ENCODE data around the gene PDLIM4. TPM values are rescaled to one million over a fixed set of nuclear protein-coding genes. Genes with fewer than 3 reads are reported as not detected.

PDLIM4 gene
- polyA plus RNA-seq, 1 experiment: 31.0 TPM

DNA sequence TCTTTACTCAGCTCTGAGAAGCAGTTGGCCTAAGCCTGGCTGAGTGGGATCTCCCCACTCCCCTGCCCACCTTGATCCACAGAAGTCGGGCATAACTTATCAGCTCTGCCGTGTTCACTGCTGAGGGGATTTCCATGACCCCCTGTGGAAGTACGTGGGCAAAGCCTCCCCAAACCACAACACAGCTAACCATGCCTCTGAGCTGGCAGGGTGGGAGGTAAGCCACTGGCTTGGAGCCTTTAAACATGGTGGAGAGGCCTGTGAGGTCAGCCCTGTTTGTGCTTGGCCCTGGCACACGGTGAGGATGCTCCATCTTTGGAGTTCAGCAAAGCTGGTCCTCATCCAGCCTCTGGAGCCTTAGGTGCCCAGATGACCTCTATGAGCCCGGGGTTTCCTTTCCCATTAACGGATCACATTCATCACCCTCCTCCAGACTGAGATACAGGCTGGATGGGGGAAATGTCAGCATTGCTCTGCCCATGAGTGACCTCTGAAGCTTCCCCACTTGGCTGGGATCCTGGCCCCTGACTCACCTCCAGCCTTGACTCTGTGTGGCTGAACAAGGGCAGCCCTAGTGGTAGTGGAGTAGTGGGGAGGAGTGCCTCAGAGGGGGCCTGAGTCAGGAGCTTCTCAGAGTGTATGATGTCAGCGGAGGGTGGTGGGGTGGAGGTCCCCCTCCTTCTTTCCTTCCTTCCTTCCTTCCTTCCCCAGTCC, 6.2 kb downstream of the PDLIM4 start:
- Histone ChIP-seq H3K36me3 (ENCODE audit: control insufficient read depth, insufficient read depth, low read length) (peaks cover 5% of the 10 kb centered on the region), H3K27me3 (ENCODE audit: control insufficient read depth, insufficient read depth, low read length) (no peaks in the 10 kb centered on the region), H3K4me3 (ENCODE audit: low read depth, low read length) (no peak overlapping the region)
- ChIA-PET CTCF (interaction anchor here (1.0 to 5.7 kb wide), 8 partner anchors 9 to 197 kb away, joined by 3 to 42 read pairs (median 6); partner anchors contain the start of gene SLC22A4), POLR2A (interaction anchor here (0.7 kb wide), 1 partner anchor 21 kb away, joined by 3 read pairs; no protein-coding TSS in a partner anchor)
- TF ChIP-seq, protein P1, sequence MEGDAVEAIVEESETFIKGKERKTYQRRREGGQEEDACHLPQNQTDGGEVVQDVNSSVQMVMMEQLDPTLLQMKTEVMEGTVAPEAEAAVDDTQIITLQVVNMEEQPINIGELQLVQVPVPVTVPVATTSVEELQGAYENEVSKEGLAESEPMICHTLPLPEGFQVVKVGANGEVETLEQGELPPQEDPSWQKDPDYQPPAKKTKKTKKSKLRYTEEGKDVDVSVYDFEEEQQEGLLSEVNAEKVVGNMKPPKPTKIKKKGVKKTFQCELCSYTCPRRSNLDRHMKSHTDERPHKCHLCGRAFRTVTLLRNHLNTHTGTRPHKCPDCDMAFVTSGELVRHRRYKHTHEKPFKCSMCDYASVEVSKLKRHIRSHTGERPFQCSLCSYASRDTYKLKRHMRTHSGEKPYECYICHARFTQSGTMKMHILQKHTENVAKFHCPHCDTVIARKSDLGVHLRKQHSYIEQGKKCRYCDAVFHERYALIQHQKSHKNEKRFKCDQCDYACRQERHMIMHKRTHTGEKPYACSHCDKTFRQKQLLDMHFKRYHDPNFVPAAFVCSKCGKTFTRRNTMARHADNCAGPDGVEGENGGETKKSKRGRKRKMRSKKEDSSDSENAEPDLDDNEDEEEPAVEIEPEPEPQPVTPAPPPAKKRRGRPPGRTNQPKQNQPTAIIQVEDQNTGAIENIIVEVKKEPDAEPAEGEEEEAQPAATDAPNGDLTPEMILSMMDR (IDR thresholded peaks at IDR 0.05; ENCODE audit: insufficient read depth, low read depth, low read length): peak; percentile 27; the same call in 1 of the 2 replicates
- DNase-seq (ENCODE audit: low read depth): peak; percentile 63

DNA sequence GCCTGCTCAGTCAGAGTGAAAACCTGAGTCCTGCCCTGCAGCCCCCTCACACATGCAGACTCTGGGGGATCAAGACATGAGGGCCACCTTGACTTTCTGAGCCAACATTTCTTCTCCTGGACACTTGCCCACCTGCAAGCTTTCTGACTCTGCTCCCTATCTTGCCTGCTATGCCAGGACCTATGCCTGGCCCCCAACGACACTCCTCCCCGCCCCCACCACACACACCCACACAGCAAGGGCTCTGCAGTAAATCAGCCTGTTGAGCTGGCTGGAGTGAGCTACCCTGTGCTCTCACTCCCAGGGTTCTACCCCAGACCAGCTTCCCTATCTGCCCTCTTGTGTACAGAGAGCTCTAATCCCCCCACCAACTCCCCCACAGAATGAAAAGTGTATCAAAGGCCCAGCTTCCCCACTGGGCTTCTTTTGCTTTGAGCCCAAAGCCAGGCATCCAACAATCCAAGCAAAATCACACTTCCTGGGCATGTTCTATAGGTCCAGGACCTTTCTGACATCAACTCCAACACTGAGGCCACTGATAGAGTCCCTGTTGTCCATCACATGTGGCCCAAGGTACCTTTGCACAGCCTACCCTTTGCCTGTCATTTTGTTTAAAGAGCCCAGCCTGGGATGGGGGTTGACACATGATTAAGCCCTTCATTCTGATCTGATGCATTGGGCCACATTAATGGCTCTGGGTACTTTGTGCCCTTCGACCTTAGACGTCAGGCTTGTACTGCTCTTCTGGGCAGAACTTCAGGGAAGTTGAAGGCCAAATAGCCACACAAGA, 7.2 kb downstream of the PDLIM4 start:
- ChIA-PET POLR2A (interaction anchor here (0.6 kb wide), 1 partner anchor 104 kb away, joined by 4 read pairs; no protein-coding TSS in a partner anchor), CTCF (interaction anchor here (1.5 to 5.7 kb wide), 3 partner anchors 27 to 198 kb away, joined by 5 to 42 read pairs (median 8); partner anchors contain the start of gene SLC22A4)
- H3K4me3 ChIP-seq (ENCODE audit: low read depth, low read length): no peak overlapping the region
- H3K27me3 ChIP-seq (ENCODE audit: control insufficient read depth, insufficient read depth, low read length): no peaks in the 10 kb centered on the region
- TF ChIP-seq, protein P1 (IDR thresholded peaks at IDR 0.05; ENCODE audit: insufficient read depth, low read depth, low read length): no peak
- DNase-seq (ENCODE audit: low read depth): no peak
- peaks cover 5% of the 10 kb centered on the region for H3K36me3 ChIP-seq (ENCODE audit: control insufficient read depth, insufficient read depth, low read length)

- peaks cover 7% of the 10 kb centered on the region for H3K36me3 ChIP-seq (ENCODE audit: control insufficient read depth, insufficient read depth, low read length)
- H3K27me3 ChIP-seq (ENCODE audit: control insufficient read depth, insufficient read depth, low read length): no peaks in the 10 kb centered on the region
- no peak overlapping the region for H3K4me3 ChIP-seq (ENCODE audit: low read depth, low read length)
- ChIA-PET CTCF (interaction anchor here (2.1 to 5.7 kb wide), 2 partner anchors 28 to 29 kb away, joined by 8 to 42 read pairs; partner anchors contain the start of gene SLC22A4), POLR2A (no interaction called here)
- DNase-seq (ENCODE audit: low read depth): peak; percentile 98
- TF ChIP-seq, protein P1 (IDR thresholded peaks at IDR 0.05; ENCODE audit: insufficient read depth, low read depth, low read length): peak; percentile 28; the same call in 1 of the 2 replicates
These were observed 8.0 kb downstream of the PDLIM4 start for GRCh38 chr5:132265336-132266030.

DNA sequence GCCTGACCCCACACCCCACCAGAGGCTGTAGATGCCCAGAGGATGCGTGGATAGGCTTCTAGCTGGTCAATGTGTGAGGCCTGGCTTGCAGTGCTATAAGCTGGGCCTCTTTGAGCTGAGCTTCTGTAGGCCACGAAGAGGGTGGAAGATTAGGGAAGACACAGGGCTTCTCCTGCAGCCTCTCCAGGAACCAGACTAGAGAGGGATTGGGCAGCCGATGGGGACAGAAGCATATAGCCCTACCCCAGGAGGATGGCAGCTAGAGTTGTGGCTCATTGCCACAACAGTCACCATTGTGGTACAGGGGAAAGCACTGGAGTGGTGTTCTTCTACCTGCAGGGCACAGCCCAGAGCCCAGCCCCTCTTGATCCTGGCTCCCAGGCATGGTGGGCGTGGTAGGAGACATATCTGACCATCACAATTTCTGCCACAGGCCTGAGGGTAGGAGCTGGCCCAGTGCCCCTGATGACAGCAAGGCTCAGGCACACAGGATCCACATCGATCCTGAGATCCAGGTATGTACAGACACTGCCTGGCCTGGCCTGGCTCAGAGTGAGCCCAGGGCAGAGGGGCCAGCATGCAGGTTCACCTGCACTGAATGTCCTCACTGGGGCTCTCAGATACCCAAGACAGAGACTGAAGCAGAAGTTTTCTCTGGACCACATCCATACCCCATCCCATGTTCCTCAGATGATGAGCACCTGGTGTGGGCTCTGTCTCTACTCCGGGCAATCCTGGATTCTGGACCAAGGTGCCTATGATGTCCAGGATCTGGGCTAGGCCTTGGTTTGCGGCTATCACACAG, 8.7 kb downstream of the PDLIM4 start:
- ChIA-PET CTCF (interaction anchor here (5.7 kb wide), 1 partner anchor 28 kb away, joined by 42 read pairs; no protein-coding TSS in a partner anchor), POLR2A (no interaction called here)
- Histone ChIP-seq H3K27me3 (ENCODE audit: control insufficient read depth, insufficient read depth, low read length) (no peaks in the 10 kb centered on the region), H3K36me3 (ENCODE audit: control insufficient read depth, insufficient read depth, low read length) (peaks cover 13% of the 10 kb centered on the region), H3K4me3 (ENCODE audit: low read depth, low read length) (no peak overlapping the region)
- no peak for DNase-seq (ENCODE audit: low read depth)
- TF ChIP-seq, protein P1 (IDR thresholded peaks at IDR 0.05; ENCODE audit: insufficient read depth, low read depth, low read length): no peak
